Smooth muscle cell (in vitro differentiated cells): ENCODE measurements around the gene NUDT5. TPM values are rescaled to one million over a fixed set of nuclear protein-coding genes. Genes with fewer than 3 reads are reported as not detected.

Experiments
- DNase-seq: peaks from one replicate; lab custom pipeline; 2025; ENCODE audit not compliant: unreplicated experiment; lab: John Stamatoyannopoulos, UW
- H2AFZ ChIP-seq: fragments of 200-600 bp; sonication (generic); 2 replicates; pipeline ENCODE4 v1.6.0; 2016; ENCODE audit warnings: antibody characterized with exemption, low read depth, mild to moderate bottlenecking
- H3F3A ChIP-seq: fragments of 200-600 bp; sonication (generic); 2 replicates; pipeline ENCODE4 v1.6.0; 2017; ENCODE audit warnings: antibody characterized with exemption, low read depth
- H3K27ac ChIP-seq: fragments of 200-600 bp; sonication (generic); 2 replicates; pipeline ENCODE4 v1.5.1; 2016; ENCODE audit warnings: low read depth, mild to moderate bottlenecking
- H3K27me3 ChIP-seq: fragments of 200-600 bp; sonication (generic); 2 replicates; pipeline ENCODE4 v1.6.1; 2016; ENCODE audit warnings: low read depth, mild to moderate bottlenecking
- H3K36me3 ChIP-seq: fragments of 200-600 bp; sonication (generic); 2 replicates; pipeline ENCODE4 v1.5.1; 2016; ENCODE audit warnings: low read depth
- H3K4me1 ChIP-seq: fragments of 200-600 bp; sonication (generic); 2 replicates; pipeline ENCODE4 v1.5.1; 2016; ENCODE audit warnings: low read depth
- H3K4me2 ChIP-seq: fragments of 200-600 bp; sonication (generic); 2 replicates; pipeline ENCODE4 v1.6.0; 2016; ENCODE audit warnings: mild to moderate bottlenecking
- H3K4me3 ChIP-seq: fragments of 200-600 bp; sonication (generic); 2 replicates; pipeline ENCODE4 v1.5.1; 2016; ENCODE audit warnings: mild to moderate bottlenecking
- H3K79me2 ChIP-seq: fragments of 200-600 bp; sonication (generic); 2 replicates; pipeline ENCODE4 v1.6.0; 2016; ENCODE audit warnings: low read depth, mild to moderate bottlenecking
- H3K9ac ChIP-seq: fragments of 200-600 bp; sonication (generic); 2 replicates; pipeline ENCODE4 v1.6.0; 2016; ENCODE audit warnings: low read depth
- H3K9me3 ChIP-seq: fragments of 200-600 bp; sonication (generic); replicated peaks from 2 replicates; pipeline ENCODE4 v1.5.1; 2016; ENCODE audit warnings: low read depth
- H4K20me1 ChIP-seq: fragments of 200-600 bp; sonication (generic); 2 replicates; pipeline ENCODE4 v1.6.0; 2016; ENCODE audit warnings: low read depth
- WGBS: methylation state at CpG from one replicate; pipeline ENCODE4 v1.1.7; 2016; ENCODE audit warnings: low lambda C conversion rate; 5-methylcytosine and 5-hydroxymethylcytosine counted together
- polyA plus RNA-seq: library from polyadenylated mRNA; unstranded; fragments of >200 nt; fragmentation: Nextera tagmentation; extraction: Ambion mirVana; gene quantifications from 2 replicates; pipeline ENCODE4 v1.2.1, GENCODE V29; 2016
- total RNA-seq: library from RNA; depleted of rRNA; stranded (reverse); fragments of >200 nt; gene quantifications from 2 replicates; pipeline ENCODE4 v1.2.3, GENCODE V29; 2014
- TF ChIP-seq, protein P1 (sequence below): fragments of 200-600 bp; sonication (generic); IDR thresholded peaks from 2 replicates; pipeline ENCODE4 v1.5.1; 2017; ENCODE audit warnings: borderline replicate concordance, mild to moderate bottlenecking, antibody characterized with exemption; ENCODE audit not compliant: insufficient read depth, poor library complexity, severe bottlenecking

The NUDT5 gene
- total RNA-seq (64.8 and 67.3 TPM in 2 replicates), polyA plus RNA-seq (89.6 and 101 TPM in 2 replicates)

GRCh38 chr10:12195603-12196506 lies at the start of gene NUDT5, which contains the start of gene CDC123:
TSS of gene NUDT5 (minus strand) at chr10:12195891. CDS start at chr10:12186291, 9,600 bp downstream.
TSS of gene CDC123 (plus strand) at chr10:12196188. CDS start at chr10:12196246, 58 bp downstream.
- Histone ChIP-seq H3K4me3 (peak within 1 kb of the TSS; percentile 76), H3K4me2 (peak within 1 kb of the TSS; percentile 83), H2AFZ (peak within 1 kb of the TSS; percentile 98), H3F3A (no peaks in the 10 kb centered on the region), H3K27me3 (no peaks in the 10 kb centered on the region), H3K27ac (peak within 1 kb of the TSS; percentile 92), H3K9me3 (no peaks in the 10 kb centered on the region), H3K79me2 (peaks cover 89% of the 10 kb centered on the region), H4K20me1 (peaks cover 7% of the 10 kb centered on the region), H3K4me1 (peaks cover 18% of the 10 kb centered on the region), H3K36me3 (peaks cover 11% of the 10 kb centered on the region), H3K9ac (peak within 1 kb of the TSS; percentile 90)
- under 1% methylated on average over 62 of the region's 62 CpGs for WGBS
- TF ChIP-seq, protein P1, sequence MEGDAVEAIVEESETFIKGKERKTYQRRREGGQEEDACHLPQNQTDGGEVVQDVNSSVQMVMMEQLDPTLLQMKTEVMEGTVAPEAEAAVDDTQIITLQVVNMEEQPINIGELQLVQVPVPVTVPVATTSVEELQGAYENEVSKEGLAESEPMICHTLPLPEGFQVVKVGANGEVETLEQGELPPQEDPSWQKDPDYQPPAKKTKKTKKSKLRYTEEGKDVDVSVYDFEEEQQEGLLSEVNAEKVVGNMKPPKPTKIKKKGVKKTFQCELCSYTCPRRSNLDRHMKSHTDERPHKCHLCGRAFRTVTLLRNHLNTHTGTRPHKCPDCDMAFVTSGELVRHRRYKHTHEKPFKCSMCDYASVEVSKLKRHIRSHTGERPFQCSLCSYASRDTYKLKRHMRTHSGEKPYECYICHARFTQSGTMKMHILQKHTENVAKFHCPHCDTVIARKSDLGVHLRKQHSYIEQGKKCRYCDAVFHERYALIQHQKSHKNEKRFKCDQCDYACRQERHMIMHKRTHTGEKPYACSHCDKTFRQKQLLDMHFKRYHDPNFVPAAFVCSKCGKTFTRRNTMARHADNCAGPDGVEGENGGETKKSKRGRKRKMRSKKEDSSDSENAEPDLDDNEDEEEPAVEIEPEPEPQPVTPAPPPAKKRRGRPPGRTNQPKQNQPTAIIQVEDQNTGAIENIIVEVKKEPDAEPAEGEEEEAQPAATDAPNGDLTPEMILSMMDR = no peak
- peak; percentile 67 for DNase-seq

DNA sequence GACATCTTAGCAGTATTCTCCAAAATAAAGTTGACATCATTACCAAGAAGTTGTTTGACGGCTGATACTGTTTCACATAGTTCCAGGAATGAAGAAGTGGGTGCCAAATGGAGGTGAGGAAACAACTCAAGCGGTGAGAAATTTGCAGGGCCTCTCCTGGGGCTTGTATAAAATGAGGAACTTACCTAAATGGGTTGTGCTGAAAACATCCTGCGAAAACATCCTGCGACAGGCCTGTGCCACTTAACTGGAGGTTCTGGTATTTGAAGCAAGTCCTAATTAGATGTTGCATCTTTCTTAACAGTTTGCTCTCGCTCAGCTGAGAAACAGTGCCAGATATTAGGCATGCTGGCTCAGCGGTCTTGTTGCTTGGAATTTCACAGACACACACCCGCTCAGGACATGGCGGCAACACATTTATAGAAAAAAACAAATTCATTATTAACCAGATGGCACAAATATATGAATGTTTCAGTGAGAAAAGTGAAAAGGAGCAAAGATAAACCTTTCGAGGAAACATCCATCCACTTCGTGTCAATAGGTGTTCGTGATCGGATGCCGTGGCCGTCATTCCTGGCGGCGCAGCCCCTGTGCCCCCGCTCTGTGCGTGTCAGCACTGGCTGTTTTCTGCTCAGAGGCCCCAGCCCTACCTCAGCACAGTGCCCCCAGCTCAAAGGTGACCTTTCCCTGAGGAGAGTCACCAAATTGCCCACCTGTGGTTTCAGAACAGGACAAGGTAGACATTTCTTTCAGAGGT lies 48.4 kb upstream of the NUDT5 start:
- WGBS = 94% methylated on average over 18 of the region's 18 CpGs
- H3K79me2 ChIP-seq = no peaks in the 10 kb centered on the region

DNA sequence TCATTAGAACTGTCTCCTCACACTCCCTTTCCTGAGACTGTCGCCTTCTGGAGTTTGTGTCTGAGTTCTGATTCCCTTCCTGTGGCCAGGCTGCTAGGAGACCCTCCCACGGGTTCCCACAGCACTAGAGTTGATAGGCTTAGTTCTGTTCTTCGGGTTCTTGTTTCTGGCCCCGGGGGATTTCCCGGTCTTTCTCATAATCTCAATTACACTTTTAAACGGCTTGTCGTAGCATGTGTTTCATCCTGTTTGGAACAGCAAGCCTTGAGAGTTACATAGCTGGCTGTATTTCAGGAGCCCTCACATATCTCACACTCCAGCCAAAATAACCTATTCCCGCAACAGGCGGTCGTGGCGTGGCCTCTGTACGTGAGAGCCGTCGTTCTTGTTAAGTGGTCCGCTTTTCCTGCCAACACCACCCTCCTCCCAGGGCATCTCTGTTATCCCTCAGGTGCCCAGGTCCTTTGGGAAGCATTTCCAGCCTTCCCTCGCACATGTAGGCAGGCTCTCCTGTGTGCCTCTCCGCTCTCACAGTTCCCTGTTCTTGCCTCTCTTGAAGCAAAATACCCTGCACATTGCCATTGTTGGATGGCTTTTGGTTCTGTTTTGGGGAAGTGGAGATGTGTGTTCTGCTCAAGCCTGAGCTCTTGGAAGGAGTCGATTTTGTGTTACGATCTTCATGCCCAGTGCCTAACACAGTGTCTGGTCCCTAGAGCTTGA lies 46.3 kb upstream of the NUDT5 start:
- Histone ChIP-seq H3K4me3 (no peak overlapping the region), H3K36me3 (peaks cover 2% of the 10 kb centered on the region), H3K79me2 (no peaks in the 10 kb centered on the region), H3K9ac (peak overlapping the region; percentile 76), H3K9me3 (no peaks in the 10 kb centered on the region), H3K4me2 (peak overlapping the region; percentile 56), H3F3A (peaks cover 4% of the 10 kb centered on the region), H2AFZ (no peak overlapping the region), H3K27ac (peak overlapping the region; percentile 90), H4K20me1 (no peaks in the 10 kb centered on the region), H3K4me1 (peaks cover 4% of the 10 kb centered on the region), H3K27me3 (no peaks in the 10 kb centered on the region)
- no peak for DNase-seq
- TF ChIP-seq, protein P1 = no peak
- WGBS = 40% methylated on average over 19 of the region's 19 CpGs

More for the DNA sequence above, 48.4 kb upstream of the NUDT5 start:
- no peak for DNase-seq
- no peak overlapping the region for H3K9ac ChIP-seq
- H3K9me3 ChIP-seq = no peaks in the 10 kb centered on the region
- no peaks in the 10 kb centered on the region for H3K27me3 ChIP-seq
- no peak overlapping the region for H2AFZ ChIP-seq
- no peaks in the 10 kb centered on the region for H3K36me3 ChIP-seq
- H3K4me2 ChIP-seq = no peak overlapping the region
- no peak overlapping the region for H3K4me3 ChIP-seq
- H3F3A ChIP-seq = peaks cover 4% of the 10 kb centered on the region
- TF ChIP-seq, protein P1 = no peak
- H4K20me1 ChIP-seq = no peaks in the 10 kb centered on the region
- H3K4me1 ChIP-seq = peaks cover 4% of the 10 kb centered on the region
- H3K27ac ChIP-seq = no peak overlapping the region
